Measurements from ENCODE around the gene INPP5A.

- TF ChIP-seq CTCF (conservative IDR thresholded peaks at IDR 0.05; ENCODE audit: low read length), result no peak
- no peak for TF ChIP-seq EZH2phosphoT487 (IDR thresholded peaks at IDR 0.05; ENCODE audit: borderline replicate concordance)
Observed at GRCh38 chr10:132608511-132609195, 71.1 kb downstream of the INPP5A start.

Data from Loucy (cell line).